Middle frontal gyrus (tissue), 1 donor: ENCODE measurements around the gene KCTD1.

ENCODE experiments used
- DNase-seq: peaks from one replicate; pipeline ENCODE4 v3.0.0-alpha.2; 2015; ENCODE audit warnings: low spot score; ENCODE audit errors: extremely low spot score

Gene KCTD1

GRCh38 chr18:26429535-26430226 is 118.7 kb downstream of the KCTD1 start:
- DNase-seq: no peak

DNA sequence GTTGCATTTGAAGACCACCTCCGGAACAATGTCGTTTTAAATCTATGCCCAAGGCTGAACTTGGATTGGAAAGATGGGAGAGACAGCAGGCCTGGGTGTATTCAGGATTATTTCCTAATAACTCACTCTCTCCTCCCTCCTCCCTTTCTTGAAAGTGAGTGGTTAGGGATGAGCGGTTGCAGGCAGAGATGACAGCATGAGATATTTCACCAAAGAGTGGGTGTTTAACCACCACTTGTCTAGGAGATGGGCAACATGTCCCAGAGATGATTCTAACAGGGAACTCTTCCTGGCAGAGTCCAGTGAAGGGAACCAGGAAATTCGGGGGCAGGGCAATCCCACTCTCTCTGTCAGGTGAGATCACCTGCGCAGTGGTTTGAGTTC is 123.2 kb downstream of the KCTD1 start:
- DNase-seq: no peak

DNA sequence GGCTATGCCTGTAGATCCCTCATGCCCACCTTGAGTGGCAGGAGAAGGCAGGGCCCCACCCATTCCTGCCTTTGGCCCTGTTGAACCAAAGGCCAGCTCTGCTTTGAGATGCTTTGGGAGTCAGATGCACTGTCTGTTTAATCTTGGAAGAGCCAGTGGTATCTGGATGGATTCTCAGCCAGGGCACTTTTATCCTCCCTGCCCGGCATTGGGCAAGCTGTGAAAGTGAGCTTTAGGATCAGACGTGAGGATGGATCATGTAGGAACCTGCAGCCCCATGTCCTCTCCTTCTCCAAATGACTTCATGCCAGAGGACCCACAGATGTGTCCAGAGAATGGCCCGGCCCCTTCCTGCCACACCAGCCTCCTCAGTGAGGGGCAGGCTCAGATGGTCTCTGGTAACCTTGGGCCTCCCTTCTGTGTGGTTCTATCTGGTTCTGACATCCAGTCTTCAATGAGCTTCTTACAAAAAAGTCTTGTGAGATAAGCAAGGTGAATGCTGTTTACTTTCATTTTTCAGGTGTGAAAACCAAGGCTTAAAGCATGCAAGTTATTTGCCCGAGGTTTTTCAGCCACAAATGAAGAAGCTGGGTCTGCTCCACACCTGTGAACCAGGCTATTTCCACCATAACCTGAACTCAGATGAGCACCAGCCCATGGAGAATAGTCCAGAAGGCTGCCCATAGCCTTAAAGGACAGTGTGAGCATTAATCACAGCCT is 123.8 kb downstream of the KCTD1 start:
- no peak for DNase-seq

- DNase-seq: no peak
Measured at GRCh38 chr18:26422472-26423162, 125.7 kb downstream of the KCTD1 start.

GRCh38 chr18:26421931-26422330 is 126.4 kb downstream of the KCTD1 start:
- DNase-seq: no peak

DNA sequence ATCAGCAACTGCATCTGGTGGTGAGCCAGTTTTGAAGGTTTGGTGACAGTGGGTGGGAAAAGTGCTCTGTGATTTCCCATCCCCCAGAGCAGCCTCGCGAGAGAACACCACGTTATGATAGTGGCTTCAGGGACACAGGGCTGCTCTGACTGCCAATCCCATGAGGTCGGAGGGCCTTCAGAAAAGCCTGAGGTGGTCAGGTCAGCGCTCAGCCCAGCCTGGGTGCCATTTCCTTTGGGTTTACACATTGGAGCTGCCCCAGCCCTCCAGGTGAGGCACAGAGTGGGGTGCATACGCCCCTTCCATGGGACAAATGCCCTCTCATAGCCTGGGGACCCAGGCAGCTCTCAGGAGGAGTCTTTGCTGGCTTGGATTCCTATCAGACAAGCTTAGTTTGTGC is 126.8 kb downstream of the KCTD1 start:
- no peak for DNase-seq

GRCh38 chr18:26419746-26420145 is 128.6 kb downstream of the KCTD1 start:
- no peak for DNase-seq

GRCh38 chr18:26418225-26418624 is 130.1 kb downstream of the KCTD1 start:
- DNase-seq: no peak

- DNase-seq: no peak
Measured at GRCh38 chr18:26417190-26417589, 131.2 kb downstream of the KCTD1 start.

DNA sequence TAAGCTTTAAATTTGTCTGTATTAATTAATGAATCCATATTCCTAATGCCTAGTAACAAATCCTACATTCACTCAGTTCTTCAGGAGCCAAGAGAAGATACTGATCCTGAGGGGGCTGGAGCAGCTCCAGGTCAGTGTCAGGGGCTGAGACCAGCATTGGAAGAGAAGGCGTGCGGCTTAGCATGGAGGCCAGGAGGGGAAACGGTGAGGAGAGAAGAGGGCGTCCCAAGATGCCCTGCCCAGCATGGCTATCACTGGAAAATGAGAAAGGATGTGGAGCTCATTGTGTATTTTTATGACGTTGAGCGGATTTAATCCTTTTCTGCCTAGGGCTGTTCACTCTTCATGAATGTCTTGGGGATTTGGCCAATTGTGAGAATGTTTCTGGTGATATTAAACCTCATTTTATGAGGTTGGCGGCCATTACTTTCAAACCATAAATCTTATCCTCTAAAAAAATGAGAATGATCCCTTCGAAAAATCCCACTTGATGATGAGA is 131.7 kb downstream of the KCTD1 start:
- no peak for DNase-seq

GRCh38 chr18:26415631-26416030 is 132.7 kb downstream of the KCTD1 start:
- DNase-seq: no peak

DNA sequence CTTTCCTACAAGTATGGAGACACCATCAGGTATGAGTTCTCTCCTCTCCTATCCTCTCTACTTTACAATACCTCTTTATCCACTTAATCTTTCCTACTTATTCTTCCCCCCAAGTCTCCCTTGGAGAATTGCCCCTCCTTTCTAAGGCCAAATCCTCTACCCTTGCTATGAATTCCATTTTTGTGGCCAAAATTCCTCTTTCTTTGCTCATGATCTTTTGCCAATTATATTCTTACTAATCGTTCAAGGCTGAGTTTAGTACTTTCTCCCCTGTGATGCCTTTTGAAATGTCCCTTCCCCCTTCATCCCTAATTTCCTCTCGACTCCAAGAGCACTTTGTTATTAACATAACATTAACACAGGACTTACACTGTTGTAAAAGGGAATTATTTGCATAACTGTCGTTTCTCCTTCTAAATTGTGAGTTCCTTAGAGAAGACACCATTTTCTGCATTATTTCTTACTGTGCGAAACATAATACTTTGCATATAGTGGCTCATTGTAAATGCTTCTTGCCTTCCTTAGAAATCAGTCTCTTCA is 133.4 kb downstream of the KCTD1 start:
- no peak for DNase-seq

DNA sequence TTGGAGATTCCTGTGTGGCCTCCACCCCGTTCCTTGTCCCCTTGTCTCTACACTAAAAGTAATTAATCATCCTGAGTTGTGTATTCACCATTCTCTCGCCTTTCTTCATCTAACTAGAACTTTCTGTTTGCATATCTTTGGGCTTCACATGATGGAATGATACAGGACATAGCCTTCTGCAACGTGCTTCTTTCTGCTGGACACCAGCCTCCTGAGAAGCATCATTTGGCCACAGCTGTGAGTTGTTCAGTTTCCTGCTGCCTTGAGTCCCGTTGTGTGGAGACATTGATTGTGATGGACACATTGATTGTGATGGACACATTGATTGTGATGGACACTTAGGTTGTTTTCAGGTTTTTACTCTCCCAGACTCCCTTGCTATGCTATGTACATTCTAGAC is 139.3 kb downstream of the KCTD1 start:
- DNase-seq: no peak

DNA sequence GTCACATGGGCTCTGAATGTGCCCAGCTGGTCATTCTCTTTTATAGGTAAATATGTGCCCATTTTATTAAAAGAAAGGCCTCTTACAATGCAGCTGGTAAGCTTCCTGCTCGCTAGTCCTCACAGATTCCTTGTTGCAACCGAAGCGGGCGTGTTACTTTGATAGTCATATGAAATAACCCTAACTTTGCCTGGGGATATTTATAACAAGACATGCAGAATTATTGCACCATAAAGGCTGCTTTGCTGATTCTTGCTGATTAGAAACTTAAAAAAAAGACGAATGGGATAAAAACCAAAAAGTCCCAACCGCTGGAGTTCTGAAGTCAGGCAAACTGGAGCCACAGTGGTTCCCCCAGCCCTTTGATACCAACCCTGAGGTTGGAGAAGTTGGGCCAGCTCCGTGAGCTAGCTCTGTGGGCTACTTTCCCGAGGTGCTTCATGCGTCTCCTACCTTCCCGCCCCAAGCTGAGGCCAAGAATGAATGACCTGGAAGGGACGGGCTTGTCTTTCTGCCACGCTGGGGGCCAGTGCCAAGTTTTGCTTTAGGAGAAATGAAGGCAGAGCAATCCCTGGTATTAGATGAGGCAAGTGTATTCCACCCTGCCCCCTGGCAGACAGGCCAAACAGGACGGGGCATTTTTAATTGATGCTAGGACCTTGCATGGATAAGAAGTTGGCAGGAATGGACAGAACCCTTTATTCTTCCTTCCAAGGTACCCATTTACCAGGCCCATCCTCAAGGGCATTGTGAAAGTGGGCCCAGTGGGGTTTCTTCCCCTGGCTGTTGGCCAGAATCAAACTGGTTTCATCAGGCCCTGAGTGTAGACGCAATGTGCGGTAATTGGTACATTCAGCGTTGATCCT is 140.4 kb downstream of the KCTD1 start:
- DNase-seq: no peak

DNA sequence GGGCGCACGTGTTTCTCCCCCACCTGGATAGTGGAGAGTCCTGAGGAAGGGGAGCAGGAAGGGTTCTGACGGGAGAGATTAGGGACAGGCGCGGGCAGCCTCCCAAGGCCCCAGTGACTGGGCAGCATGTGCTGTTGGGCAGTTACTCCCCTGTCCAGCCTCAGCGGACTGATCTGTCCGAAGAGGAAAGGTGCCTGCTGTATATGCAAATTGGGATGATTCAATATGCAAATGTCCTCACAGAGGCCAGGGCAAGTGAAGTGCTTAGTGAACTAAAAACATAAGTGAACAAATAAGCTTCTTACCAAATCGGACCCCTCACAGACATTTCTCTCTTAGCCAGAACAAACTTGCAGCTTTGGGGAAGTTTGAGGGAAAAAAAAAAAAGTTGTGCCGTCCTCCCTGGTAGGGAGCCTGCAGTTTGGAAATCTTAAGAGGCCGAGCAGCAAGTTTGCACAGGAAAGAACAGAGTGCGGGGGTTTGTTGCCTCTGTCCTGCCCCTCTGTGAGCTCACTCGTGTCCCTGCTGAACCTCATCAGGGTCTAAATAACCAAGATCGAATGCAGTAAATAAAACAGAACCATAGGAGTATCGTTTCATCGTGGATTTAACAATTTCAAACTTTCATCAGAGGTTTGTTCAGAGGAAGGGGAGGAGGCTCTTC is 141.4 kb downstream of the KCTD1 start:
- DNase-seq: no peak

DNA sequence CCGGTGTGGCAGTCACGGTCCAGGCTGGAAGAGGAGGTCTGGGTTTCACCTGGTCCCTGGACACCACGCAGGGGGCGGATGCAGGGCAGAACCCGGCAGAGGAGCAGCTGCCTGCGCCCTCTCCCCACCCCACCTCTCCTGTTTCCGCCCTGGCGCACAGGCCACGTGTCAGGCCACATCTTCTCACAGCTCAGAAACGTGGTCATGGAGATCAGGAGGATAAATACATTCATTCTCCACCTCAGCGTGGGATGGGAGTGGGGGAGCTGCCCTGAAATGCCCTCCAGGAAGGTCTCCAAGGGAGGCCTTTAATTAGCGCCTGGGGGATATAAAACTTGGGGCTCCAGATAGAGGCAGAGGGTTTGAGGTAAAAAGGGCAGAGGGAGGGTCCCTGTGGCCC is 142.0 kb downstream of the KCTD1 start:
- no peak for DNase-seq

DNA sequence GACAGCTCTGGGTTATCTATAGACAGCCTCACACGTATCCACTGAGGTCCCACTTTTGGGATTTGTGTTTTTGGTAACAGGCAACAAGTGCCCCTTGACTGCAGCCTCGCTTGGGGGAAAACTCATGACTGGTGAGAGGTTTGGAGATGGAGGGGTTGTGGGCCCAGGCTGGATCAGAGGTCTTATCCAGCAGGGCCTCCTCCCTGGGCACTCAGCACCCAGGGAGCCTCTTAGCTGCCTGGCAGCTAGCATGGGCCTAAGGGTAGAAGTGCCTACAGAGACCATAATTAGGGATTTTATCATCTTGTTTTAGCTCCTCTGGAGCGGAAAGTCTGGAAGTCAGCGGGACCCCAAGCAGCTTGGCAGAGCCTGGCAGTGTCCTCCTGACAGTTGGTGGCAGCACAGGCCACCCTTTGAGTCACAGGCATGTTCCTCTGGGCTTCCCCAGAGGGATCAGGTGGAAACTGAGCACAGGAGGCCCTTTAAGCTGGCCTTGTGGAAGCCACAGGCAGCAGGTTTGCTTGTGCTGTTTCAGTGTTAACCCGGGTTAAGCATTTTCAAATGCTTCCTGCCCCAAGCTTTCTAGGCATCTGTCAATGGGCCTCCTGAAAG is 143.1 kb downstream of the KCTD1 start:
- no peak for DNase-seq
